ENCODE measurements around the gene FCHSD1.

FCHSD1 gene

GRCh38 chr5:141640698-141641097, 10.5 kb downstream of the FCHSD1 start:
- DNase-seq, result no peak

DNA sequence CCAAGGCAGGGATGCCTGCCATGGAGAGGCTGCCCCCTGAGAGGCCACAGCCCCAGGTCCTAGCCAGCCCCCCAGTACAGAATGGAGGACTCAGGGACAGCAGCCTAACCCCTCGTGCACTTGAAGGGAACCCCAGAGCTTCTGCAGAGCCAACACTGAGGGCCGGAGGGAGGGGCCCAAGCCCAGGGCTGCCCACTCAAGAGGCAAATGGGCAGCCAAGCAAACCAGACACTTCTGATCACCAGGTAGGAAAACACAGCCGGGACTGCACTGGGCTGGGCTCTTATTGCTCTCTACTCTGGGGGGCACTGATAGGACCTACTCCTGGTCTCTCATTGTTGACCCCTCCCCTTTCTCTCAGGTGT, 11.2 kb downstream of the FCHSD1 start:
- DNase-seq, result no peak

DNA sequence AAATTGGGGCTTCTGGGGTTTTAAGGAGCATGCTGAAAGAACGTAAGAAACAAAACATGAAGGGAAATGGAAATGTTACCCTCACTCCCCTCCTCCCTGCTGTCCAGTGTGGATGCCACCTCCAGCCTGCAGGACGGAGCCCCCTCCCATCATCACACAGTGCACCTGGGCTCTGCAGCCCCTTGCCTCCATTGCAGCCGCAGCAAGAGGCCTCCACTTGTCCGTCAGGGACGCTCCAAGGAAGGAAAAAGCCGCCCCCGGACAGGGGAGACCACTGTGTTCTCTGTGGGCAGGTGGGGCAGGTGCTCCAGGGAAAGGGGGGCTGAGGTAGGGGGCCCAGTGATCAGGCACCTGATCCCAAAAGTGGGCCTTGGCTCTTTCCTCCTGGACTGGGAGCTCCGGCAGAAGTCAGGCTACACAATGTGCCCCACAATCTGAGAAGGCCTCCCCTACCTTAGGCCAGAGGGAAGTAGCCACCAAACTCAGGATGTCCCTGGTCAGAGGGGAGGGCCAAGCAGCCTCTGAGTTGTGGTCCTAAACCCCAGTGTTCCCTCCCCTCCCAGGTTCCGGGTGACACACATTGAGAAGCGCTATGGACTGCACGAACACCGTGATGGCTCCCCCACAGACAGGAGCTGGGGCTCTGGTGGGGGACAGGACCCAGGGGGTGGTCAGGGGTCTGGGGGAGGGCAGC, 11.7 kb downstream of the FCHSD1 start:
- no peak for DNase-seq

- DNase-seq, result no peak
Observed at GRCh38 chr5:141638771-141639170, 12.4 kb downstream of the FCHSD1 start.

- DNase-seq, result peak; percentile 82
Observed at GRCh38 chr5:141637767-141638419, 13.3 kb downstream of the FCHSD1 start.

- peak; percentile 87 for DNase-seq
Observed at GRCh38 chr5:141637123-141637766, 14.0 kb downstream of the FCHSD1 start.

- DNase-seq, result peak; percentile 98
Observed at GRCh38 chr5:141636413-141637122, 14.7 kb downstream of the FCHSD1 start, which contains the start of the genes HDAC3 and RELL2. TSS of gene HDAC3 (minus strand) at chr5:141636849. CDS start at chr5:141636790, 59 bp downstream. TSS of gene RELL2 (plus strand) at chr5:141636997. CDS start at chr5:141638226, 1,229 bp downstream.

- no peak for DNase-seq
Observed at GRCh38 chr5:141636106-141636412, 15.2 kb downstream of the FCHSD1 start.

DNA sequence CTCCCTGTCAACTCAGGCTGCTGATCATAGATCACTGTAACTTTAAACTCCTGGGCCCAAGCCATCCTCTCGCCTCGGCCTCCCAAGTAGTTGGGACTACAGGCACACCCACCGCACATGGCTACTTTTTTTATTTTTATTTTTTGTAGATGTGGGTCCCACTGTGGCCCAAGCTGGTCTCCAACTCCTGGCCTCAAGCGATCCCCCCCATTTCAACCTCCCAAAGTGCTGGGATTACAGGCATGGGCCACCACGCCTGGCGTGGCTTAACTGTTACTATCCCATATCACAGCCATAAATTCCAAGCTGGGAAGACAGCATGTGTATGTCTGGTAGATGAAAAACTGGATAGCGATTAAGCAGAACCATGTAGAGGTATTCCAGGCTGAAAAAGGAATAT, 15.6 kb downstream of the FCHSD1 start:
- no peak for DNase-seq

DNA sequence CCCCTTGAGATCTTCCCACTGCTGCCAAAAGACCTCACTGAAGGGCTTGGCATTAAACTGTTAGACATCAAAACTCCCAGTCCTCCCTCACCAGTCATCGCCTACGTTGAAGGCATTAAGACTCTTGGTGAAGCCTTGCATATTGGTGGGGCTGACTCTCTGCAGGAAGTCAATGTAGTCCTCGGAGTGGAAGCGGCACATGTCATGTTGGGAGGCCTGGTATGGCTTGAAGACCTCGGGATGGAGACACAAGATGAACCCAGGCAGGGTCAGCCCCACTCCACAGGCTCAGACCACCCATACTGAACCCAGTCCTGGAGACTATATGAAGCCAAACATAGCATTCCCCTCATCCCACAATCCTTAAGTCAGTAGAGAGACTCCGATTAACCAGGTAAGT, 16.5 kb downstream of the FCHSD1 start:
- DNase-seq, result no peak

DNA sequence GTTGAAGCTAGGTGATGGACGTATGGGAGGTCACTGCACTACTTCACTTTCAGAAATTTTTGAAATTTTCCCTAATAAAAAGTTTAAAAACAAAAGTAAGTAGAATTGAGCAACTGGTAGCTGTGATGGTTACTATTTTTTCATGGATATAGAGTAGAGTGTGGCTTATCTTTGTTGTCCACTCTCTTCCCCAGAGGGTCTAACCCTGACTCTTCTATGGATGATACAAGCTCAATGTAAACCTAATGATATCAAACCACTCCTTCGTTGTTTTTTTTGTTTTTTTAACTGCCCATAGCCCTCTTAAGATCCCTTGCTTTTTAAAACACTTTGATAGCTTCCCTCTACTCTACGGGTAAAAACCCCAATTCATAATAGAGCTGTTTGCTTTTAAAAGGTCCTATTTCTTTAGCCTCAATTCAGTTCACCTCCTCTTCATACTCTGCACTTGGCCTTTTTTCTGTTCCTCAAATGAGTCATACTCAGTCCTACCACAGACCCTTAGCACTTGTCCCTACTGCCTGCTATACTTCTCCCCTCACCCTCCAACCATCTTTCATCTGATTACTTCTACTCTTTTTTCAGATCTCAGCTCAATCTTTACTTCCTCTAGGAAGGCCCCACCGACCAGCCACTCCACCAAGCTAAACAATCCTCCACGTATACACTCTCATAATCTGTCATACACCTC, 17.2 kb downstream of the FCHSD1 start:
- DNase-seq, result no peak

DNA sequence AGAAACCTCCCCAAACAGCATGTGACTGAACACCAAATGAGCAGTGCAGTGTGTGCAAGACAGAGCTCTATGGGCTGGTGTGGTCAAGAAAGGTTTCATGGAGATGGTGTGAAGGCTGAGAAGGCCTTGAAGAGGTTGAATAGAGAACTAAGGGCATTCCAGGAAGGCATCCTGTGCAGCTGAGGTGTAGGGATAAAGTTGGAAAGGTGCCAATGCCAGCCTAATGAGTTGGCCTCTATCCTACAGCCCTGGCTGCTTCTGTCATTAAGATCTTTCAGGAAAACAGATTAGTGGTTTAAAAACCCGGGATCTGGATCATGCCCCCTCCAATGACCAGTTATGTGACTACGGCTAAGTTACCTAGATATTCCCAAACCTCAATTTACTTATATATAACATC, 18.6 kb downstream of the FCHSD1 start:
- DNase-seq, result no peak

GRCh38 chr5:141630570-141631140, 20.6 kb downstream of the FCHSD1 start:
- no peak for DNase-seq

GRCh38 chr5:141628175-141628788, 22.9 kb downstream of the FCHSD1 start:
- no peak for DNase-seq

- DNase-seq, result no peak
Observed at GRCh38 chr5:141623611-141624010, 27.6 kb downstream of the FCHSD1 start.

GRCh38 chr5:141623186-141623585, 28.0 kb downstream of the FCHSD1 start:
- no peak for DNase-seq

GRCh38 chr5:141618804-141619554, 32.2 kb downstream of the FCHSD1 start, which contains the start of gene DIAPH1:
TSS of gene DIAPH1 (minus strand) at chr5:141619000. CDS start at chr5:141618914, 86 bp downstream.
- DNase-seq, result peak; percentile 99

DNA sequence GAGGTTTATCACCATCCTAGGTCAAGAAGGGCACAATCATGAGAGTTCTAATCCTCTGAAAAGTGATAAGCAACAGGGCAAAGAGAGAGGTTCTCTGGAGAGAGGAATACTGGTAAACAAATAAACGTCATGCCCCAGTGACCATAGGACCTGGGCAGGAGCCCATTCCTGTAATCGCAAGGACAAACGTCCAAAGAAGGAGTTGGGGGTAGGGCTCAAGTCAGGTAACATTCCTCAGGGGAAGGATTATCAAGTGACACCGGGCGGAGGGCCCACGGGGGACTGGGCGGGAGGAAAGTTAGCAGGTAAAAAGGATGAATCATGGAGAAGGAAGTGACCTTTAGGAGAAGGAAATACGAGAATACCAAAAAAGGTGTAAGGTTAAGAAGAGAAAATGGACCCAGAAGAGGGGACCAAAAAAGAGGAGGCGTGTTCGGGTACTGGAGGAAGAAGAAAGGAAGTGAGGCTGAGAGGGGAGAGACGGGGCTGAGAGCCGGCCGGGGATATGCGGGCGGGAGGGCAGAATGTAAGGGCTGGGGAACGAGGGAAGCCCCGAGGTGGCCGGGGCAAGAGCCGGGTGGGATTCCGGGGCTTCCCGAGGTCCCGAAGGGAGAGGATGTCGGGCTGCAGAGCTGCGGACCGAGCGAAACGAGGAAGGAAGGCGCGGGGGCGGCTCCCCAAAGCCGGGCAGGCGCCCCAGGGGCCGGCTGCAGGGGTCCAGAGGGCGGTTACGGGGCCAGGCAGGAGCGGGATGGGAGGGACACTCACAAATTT, 33.0 kb downstream of the FCHSD1 start:
- peak; percentile 85 for DNase-seq

DNA sequence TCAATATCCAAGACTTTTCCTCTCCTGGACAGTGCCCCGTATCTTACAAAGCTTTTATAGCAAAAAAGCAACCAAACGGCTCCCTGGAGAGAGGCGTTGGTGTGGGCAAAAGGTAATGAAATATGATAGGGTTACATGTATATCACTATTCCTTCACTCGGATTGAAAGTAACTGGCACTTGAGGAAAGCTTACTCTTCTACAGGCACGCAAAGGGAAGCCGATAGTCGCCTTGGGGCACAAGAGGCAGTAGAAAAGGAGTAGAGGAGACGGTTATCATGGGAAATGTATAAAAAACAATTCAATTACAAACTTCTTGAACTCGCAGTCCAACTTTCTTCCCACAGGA, 33.6 kb downstream of the FCHSD1 start:
- no peak for DNase-seq

GRCh38 chr5:141617128-141617527, 34.1 kb downstream of the FCHSD1 start:
- no peak for DNase-seq
